Aorta (tissue), 5 donors: ENCODE results near the gene IFI6. TPM values are rescaled to one million over a fixed set of nuclear protein-coding genes. Genes with fewer than 3 reads are reported as not detected.
A peak's percentile ranks its signal among the peaks of the same experiment; 100 is the strongest.

Experiments
- ATAC-seq: fragments of 200-7000 bp; cut with Tn5 transposase; one replicate; pipeline ENCODE4 v1.9.1; 2022; ENCODE audit warnings: moderate library complexity; ENCODE audit not compliant: low FRiP score
- DNase-seq, 2 donors: peaks; one replicate each; pipeline ENCODE4 v3.0.0-alpha.2; 2020
- H3K27ac ChIP-seq, 2 donors: one replicate each; pipeline ENCODE4 v1.5.1; 2013; ENCODE audit warnings: low read length in 2 of 2, mild to moderate bottlenecking in 2 of 2, moderate library complexity in 2 of 2, control low read depth in 1 of 2, inconsistent platforms in 1 of 2, low read depth in 1 of 2
- H3K27me3 ChIP-seq, 2 donors: one replicate each; pipeline ENCODE4 v1.6.1; 2013; ENCODE audit warnings: control low read depth in 1 of 2, low read length in 1 of 2, mild to moderate bottlenecking in 1 of 2, moderate library complexity in 1 of 2; ENCODE audit not compliant: insufficient read depth in 2 of 2, control insufficient read depth in 1 of 2
- H3K36me3 ChIP-seq, 2 donors: one replicate each; pipeline ENCODE4 v1.6.1; 2013; ENCODE audit warnings: control low read depth in 1 of 2, low read length in 1 of 2, mild to moderate bottlenecking in 1 of 2; ENCODE audit not compliant: insufficient read depth in 2 of 2, control insufficient read depth in 1 of 2
- H3K4me1 ChIP-seq, 2 donors: one replicate each; pipeline ENCODE4 v1.6.1; 2013; ENCODE audit warnings: low read length in 2 of 2, control low read depth in 1 of 2, mild to moderate bottlenecking in 1 of 2, moderate library complexity in 1 of 2; ENCODE audit not compliant: insufficient read depth in 2 of 2, control insufficient read depth in 1 of 2
- H3K4me3 ChIP-seq, 2 donors: one replicate each; pipeline ENCODE4 v1.5.1; 2013; ENCODE audit warnings: low read length in 2 of 2, control low read depth in 1 of 2, mild to moderate bottlenecking in 1 of 2
- H3K9me3 ChIP-seq: one replicate; pipeline ENCODE4 v1.6.1; 2013; ENCODE audit warnings: mild to moderate bottlenecking, low read length; ENCODE audit not compliant: control insufficient read depth
- whole genome bisulfite sequencing, 2 donors: extraction: QIAGEN DNeasy Blood & Tissue Kit; methylation state at CpG; one replicate each; pipeline ENCODE4 v1.1.7; 2013; 5-methylcytosine and 5-hydroxymethylcytosine counted together
- intact Hi-C, 2 donors: fragments of 100-400 bp; cut with DNase I; formaldehyde crosslinking; loops; one replicate each; pipeline versions ENCODE4 v1.14.2 to v1.15.0; 2022
- polyA plus RNA-seq, 2 donors: library from polyadenylated mRNA; stranded (reverse); fragments of 200-250 nt; gene quantifications; one replicate each; pipeline ENCODE4 v1.2.3, GENCODE V29; 2013
- total RNA-seq, 2 donors: library from RNA; stranded (reverse); fragmentation: NEBNext Ultra II Directional; extraction: Animal tissue kit (Norgen Biotek cat#: 25700); gene quantifications; one replicate each; pipeline ENCODE4 v1.2.1, GENCODE V29; 2021
- donor health status: healthy with polysubstance abuse.
- donor health status: Bipolar disorder and iron deficiency.
- donor health status: DM: no; HTN: no; CAD: no.
- donor health status: DM: no; HTN: no; CAD: no.
- donor health status: DM: yes; HTN: yes; CAD: no.

IFI6 gene
- total and polyA plus RNA-seq, 4 donors = 85.3 to 170 (median 129) TPM

DNA sequence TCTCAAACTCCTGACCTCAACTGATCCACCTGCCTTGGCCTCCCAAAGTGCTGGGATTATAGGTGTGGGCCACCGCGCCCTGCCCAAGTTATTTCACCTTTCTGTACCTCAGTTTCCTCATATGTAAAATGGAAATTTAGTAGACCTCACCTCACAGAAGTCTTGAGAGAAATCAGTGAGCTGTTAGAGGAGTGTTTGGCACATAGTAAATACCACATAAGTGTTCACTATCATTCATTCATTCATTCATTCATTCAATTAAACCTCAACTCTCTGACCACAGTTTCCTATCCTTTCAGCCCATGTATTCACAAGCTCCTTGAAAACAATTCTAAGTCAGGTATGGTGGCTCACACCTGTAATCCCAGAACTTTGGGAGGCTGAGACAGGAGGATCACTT is 33.2 kb downstream of the IFI6 start:
- Histone ChIP-seq H3K27ac (no peak overlapping the region), H3K27me3 (no peaks in the 10 kb centered on the region), H3K4me1 (no peaks in the 10 kb centered on the region), H3K9me3 (no peaks in the 10 kb centered on the region), H3K36me3 (no peaks in the 10 kb centered on the region), H3K4me3 (no peak overlapping the region)
- intact Hi-C loops = no loop called here
- no peak for ATAC-seq
- WGBS, 2 donors = 98 to 99% methylated on average over 2 of the region's 2 CpGs
- DNase-seq = no peak

DNA sequence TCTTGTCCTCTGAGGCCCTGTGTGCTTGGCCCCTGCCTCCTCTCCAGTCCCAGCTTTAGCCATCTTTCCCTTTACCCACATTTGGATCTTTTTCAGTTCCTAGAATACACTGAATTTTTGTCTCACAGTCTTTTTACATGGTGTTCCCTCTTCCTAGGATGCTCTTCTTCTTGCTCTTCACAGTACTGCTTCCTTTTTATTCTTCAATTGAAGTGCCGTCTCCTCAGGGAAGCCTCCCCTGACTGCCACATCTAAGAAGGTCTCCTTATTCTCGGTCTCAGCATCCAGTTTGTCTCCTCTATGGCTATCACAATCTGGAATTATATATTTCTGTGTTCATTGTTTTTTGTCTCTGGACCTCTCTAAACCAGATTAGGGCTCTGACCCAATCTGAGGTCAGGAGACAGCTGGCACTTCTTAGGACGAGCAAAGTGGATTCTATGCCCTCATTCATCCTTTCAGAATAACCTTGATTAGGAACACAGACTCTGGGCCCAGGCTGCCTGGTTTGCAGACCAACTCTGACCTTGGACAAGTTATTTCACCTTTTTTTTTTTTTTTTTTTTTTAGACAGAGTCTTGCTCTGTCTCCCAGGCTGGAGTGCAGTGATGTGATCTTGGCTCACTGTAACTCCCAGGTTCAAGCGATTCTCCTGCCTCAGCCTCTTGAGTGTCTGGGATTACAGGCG is 33.8 kb downstream of the IFI6 start:
- WGBS, 2 donors = 82 to 85% methylated on average over 5 of the region's 5 CpGs
- ATAC-seq (no peak), DNase-seq (no peak)
- no peak overlapping the region for H3K4me3 ChIP-seq
- H3K27me3 ChIP-seq = no peaks in the 10 kb centered on the region
- intact Hi-C loops = no loop called here
- H3K4me1 ChIP-seq = no peaks in the 10 kb centered on the region
- no peaks in the 10 kb centered on the region for H3K9me3 ChIP-seq
- no peaks in the 10 kb centered on the region for H3K36me3 ChIP-seq
- H3K27ac ChIP-seq = no peak overlapping the region

GRCh38 chr1:27635396-27636142 is 36.4 kb downstream of the IFI6 start:
- intact Hi-C loops = no loop called here
- Histone ChIP-seq H3K4me1 (no peaks in the 10 kb centered on the region), H3K4me3 (no peak overlapping the region), H3K27ac (no peak overlapping the region), H3K27me3 (no peaks in the 10 kb centered on the region), H3K9me3 (no peaks in the 10 kb centered on the region), H3K36me3 (no peaks in the 10 kb centered on the region)
- 83 to 87% methylated on average over 11 of the region's 11 CpGs for WGBS, 2 donors
- DNase-seq = no peak
- ATAC-seq = no peak

DNA sequence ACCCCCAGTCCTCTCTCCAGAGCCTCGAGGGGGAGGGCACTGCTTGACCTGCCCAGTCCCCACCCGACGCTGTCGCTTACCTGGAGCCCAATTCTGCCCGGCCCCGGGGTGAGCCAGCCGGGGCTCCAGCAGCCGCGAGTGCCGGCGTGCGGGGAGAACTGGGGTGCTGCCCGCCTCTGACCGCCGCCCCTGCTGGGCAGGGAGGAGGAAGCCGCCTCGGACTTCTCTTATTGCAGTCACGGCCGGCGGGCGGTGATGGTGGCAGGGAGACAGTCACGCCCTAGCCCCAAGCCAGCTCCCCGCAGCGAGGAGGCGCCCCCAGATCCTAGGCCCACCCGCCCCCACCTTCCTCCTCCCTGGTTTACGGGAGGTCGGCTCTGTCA is 37.0 kb downstream of the IFI6 start, which contains the start of gene FGR:
Gene FGR, minus strand, starts transcription at position 201 of the 383 bp plus-strand sequence. CDS start 11,269 bp downstream, outside the sequence.
- ATAC-seq = peak; percentile 13
- H3K9me3 ChIP-seq = no peaks in the 10 kb centered on the region
- intact Hi-C loops = no loop called here
- peak within 1 kb of the TSS; percentile 1 to 18 for H3K4me3 ChIP-seq
- H3K4me1 ChIP-seq = no peaks in the 10 kb centered on the region
- no peaks in the 10 kb centered on the region for H3K27me3 ChIP-seq
- no peaks in the 10 kb centered on the region for H3K36me3 ChIP-seq
- no peak for DNase-seq
- WGBS, 2 donors = 33 to 35% methylated on average over 19 to 28 of the region's 28 CpGs
- no peak within 1 kb of the TSS for H3K27ac ChIP-seq

DNA sequence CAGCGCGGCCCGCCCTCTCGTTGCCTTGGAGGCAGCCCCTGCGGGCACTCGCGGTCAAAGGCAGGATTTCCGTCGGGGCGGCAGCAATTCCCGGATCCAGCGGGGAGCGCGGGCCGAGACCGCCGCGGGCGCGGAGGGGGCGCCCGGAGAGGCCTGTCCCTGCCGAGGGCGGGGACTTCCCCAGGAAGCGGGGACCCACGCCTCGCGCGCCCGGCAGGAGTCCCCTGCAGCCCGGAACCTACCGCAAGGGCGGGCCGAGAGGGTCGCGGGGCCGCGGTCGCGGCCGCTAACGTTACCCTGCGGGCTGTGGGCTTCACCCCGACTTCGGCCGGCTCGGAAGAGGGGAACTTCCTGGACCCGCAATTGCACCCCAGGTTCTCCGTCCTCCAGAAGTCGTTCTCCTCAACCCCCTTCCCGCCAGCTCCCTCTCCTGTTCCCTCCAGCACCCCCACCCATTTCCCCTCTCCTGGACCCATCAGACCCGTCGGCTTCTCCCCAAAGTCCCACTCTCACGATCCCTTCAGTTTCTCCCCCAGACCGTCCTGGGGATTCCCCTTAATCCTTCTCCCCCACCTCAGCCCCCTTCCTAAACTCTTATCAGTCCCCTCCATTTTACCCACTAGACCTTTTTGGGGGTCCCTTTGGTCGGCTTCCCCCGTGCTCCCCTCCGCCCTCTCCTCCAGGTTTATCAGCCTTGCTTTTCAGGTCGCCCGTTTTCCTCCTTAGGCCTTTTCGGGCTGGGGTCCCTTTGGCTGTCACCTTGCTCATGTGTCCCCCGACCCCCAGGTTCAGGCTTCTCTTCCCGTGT is 37.6 kb downstream of the IFI6 start:
- DNase-seq = peak in 1 of 2 donors; percentile 83
- H3K4me3 ChIP-seq = peak overlapping the region; percentile 1 to 18
- WGBS, 2 donors = 5 to 8% methylated on average over 34 to 63 of the region's 63 CpGs
- no peaks in the 10 kb centered on the region for H3K36me3 ChIP-seq
- H3K27me3 ChIP-seq = no peaks in the 10 kb centered on the region
- intact Hi-C loops = no loop called here
- H3K9me3 ChIP-seq = no peaks in the 10 kb centered on the region
- H3K27ac ChIP-seq = no peak overlapping the region
- H3K4me1 ChIP-seq = no peaks in the 10 kb centered on the region
- ATAC-seq = peak; percentile 74

- ATAC-seq (no peak), DNase-seq (no peak)
- 32 to 33% methylated on average over 17 of the region's 17 CpGs for WGBS, 2 donors
- Histone ChIP-seq H3K9me3 (no peaks in the 10 kb centered on the region), H3K4me1 (no peaks in the 10 kb centered on the region), H3K27me3 (no peaks in the 10 kb centered on the region), H3K27ac (no peak overlapping the region), H3K36me3 (no peaks in the 10 kb centered on the region), H3K4me3 (peak overlapping the region in 1 of 2 donors; percentile 1)
- intact Hi-C loops = no loop called here
These were observed 38.3 kb downstream of the IFI6 start for GRCh38 chr1:27633640-27634176.

GRCh38 chr1:27633298-27633610 is 38.7 kb downstream of the IFI6 start:
- Histone ChIP-seq H3K27ac (no peak overlapping the region), H3K27me3 (no peaks in the 10 kb centered on the region), H3K4me3 (no peak overlapping the region), H3K4me1 (no peaks in the 10 kb centered on the region), H3K36me3 (no peaks in the 10 kb centered on the region), H3K9me3 (no peaks in the 10 kb centered on the region)
- intact Hi-C loops = no loop called here
- DNase-seq = no peak
- WGBS, 2 donors = 93% methylated on average over 5 of the region's 5 CpGs
- no peak for ATAC-seq

GRCh38 chr1:27632387-27633297 is 39.4 kb downstream of the IFI6 start:
- Histone ChIP-seq H3K27me3 (no peaks in the 10 kb centered on the region), H3K4me3 (no peak overlapping the region), H3K27ac (no peak overlapping the region), H3K36me3 (no peaks in the 10 kb centered on the region), H3K4me1 (no peaks in the 10 kb centered on the region), H3K9me3 (no peaks in the 10 kb centered on the region)
- intact Hi-C loops = no loop called here
- no peak for DNase-seq
- no peak for ATAC-seq
- WGBS, 2 donors = 90% methylated on average over 14 of the region's 14 CpGs
